Type B pancreatic cell (in vitro differentiated cells): ENCODE measurements around the gene DMXL1. TPM values are rescaled to one million over a fixed set of nuclear protein-coding genes. Genes with fewer than 3 reads are reported as not detected.

ENCODE experiments used
- DNase-seq: peaks from one replicate; pipeline ENCODE4 v3.0.0; 2021; ENCODE audit warnings: mixed read lengths; ENCODE audit not compliant: unreplicated experiment; ENCODE audit errors: extremely low spot score
- H3K27ac Mint-ChIP-seq: 2 replicates; pipeline ENCODE4 v1.8.0; 2021; ENCODE audit warnings: mild to moderate bottlenecking, mixed read lengths
- H3K27me3 Mint-ChIP-seq: 2 replicates; pipeline ENCODE4 v1.8.0; 2021; ENCODE audit warnings: mixed read lengths
- H3K36me3 Mint-ChIP-seq: 2 replicates; pipeline ENCODE4 v1.8.0; 2021; ENCODE audit warnings: mixed read lengths
- H3K4me1 Mint-ChIP-seq: one replicate; pipeline ENCODE4 v1.8.0; 2021; ENCODE audit warnings: mixed read lengths; ENCODE audit not compliant: unreplicated experiment
- H3K4me3 Mint-ChIP-seq: 2 replicates; pipeline ENCODE4 v1.8.0; 2021; ENCODE audit warnings: mild to moderate bottlenecking, mixed read lengths
- H3K9me3 Mint-ChIP-seq: 2 replicates; pipeline ENCODE4 v1.8.0; 2021; ENCODE audit warnings: mixed read lengths
- total RNA-seq: library from RNA; stranded (reverse); gene quantifications from 2 replicates; pipeline ENCODE4 v1.2.1, GENCODE V29; 2021; ENCODE audit warnings: low replicate concordance
- TF ChIP-seq, protein P1 (sequence below): fragments of 200-600 bp; sonication (generic); conservative IDR thresholded peaks from 2 replicates; pipeline ENCODE4 v1.5.0; 2021; ENCODE audit warnings: antibody characterized with exemption, mild to moderate bottlenecking

DMXL1 gene
- total RNA-seq, 1 donor from 2014 or later: 31.2 TPM

GRCh38 chr5:119243888-119244287 is 173.0 kb downstream of the DMXL1 start:
- peaks cover 10% of the 10 kb centered on the region for H3K36me3 Mint-ChIP-seq
- TF ChIP-seq, protein P1, sequence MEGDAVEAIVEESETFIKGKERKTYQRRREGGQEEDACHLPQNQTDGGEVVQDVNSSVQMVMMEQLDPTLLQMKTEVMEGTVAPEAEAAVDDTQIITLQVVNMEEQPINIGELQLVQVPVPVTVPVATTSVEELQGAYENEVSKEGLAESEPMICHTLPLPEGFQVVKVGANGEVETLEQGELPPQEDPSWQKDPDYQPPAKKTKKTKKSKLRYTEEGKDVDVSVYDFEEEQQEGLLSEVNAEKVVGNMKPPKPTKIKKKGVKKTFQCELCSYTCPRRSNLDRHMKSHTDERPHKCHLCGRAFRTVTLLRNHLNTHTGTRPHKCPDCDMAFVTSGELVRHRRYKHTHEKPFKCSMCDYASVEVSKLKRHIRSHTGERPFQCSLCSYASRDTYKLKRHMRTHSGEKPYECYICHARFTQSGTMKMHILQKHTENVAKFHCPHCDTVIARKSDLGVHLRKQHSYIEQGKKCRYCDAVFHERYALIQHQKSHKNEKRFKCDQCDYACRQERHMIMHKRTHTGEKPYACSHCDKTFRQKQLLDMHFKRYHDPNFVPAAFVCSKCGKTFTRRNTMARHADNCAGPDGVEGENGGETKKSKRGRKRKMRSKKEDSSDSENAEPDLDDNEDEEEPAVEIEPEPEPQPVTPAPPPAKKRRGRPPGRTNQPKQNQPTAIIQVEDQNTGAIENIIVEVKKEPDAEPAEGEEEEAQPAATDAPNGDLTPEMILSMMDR: no peak
- H3K4me3 Mint-ChIP-seq: no peak overlapping the region
- no peaks in the 10 kb centered on the region for H3K27me3 Mint-ChIP-seq
- no peak for DNase-seq
- no peak overlapping the region for H3K27ac Mint-ChIP-seq
- no peaks in the 10 kb centered on the region for H3K4me1 Mint-ChIP-seq
- no peaks in the 10 kb centered on the region for H3K9me3 Mint-ChIP-seq

- no peak overlapping the region for H3K27ac Mint-ChIP-seq
- TF ChIP-seq, protein P1: no peak
- peaks cover 7% of the 10 kb centered on the region for H3K9me3 Mint-ChIP-seq
- no peak for DNase-seq
- no peak overlapping the region for H3K4me3 Mint-ChIP-seq
- H3K27me3 Mint-ChIP-seq: no peaks in the 10 kb centered on the region
- H3K4me1 Mint-ChIP-seq: no peaks in the 10 kb centered on the region
- peaks cover 22% of the 10 kb centered on the region for H3K36me3 Mint-ChIP-seq
These were observed 180.3 kb downstream of the DMXL1 start for GRCh38 chr5:119250946-119251901.

- H3K27ac Mint-ChIP-seq: peak overlapping the region; percentile 46
- DNase-seq: no peak
These were observed 184.9 kb downstream of the DMXL1 start for GRCh38 chr5:119255571-119256356.

GRCh38 chr5:119257613-119258012 is 186.7 kb downstream of the DMXL1 start:
- H3K4me3 Mint-ChIP-seq: no peak overlapping the region
- H3K36me3 Mint-ChIP-seq: peaks cover 13% of the 10 kb centered on the region
- no peak for DNase-seq
- H3K27me3 Mint-ChIP-seq: no peaks in the 10 kb centered on the region
- H3K27ac Mint-ChIP-seq: no peak overlapping the region
- H3K9me3 Mint-ChIP-seq: peaks cover 15% of the 10 kb centered on the region
- H3K4me1 Mint-ChIP-seq: no peaks in the 10 kb centered on the region
- TF ChIP-seq, protein P1: no peak

More at GRCh38 chr5:119255571-119256356, 184.9 kb downstream of the DMXL1 start:
- peaks cover 21% of the 10 kb centered on the region for H3K36me3 Mint-ChIP-seq
- H3K27me3 Mint-ChIP-seq: no peaks in the 10 kb centered on the region
- TF ChIP-seq, protein P1: no peak
- H3K4me3 Mint-ChIP-seq: no peak overlapping the region
- H3K9me3 Mint-ChIP-seq: peaks cover 19% of the 10 kb centered on the region
- no peaks in the 10 kb centered on the region for H3K4me1 Mint-ChIP-seq

DNA sequence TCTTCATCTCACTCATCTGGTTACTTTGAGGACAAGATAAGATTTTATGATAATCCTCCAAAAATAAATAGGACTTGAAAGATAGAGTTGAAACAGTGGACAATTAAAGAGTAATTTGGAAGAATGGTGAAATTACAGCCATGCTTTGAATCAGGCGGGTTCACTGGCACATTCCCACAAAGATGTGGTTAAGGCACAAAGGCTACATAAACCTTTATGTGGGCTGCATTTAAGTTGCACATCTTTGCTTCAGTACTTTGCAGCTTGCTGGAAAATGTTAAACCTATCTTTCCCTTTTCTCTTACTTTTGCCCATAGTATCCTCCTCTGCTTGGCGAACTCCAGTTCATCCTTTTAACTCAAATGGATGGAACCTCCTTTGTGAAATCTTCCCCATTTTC is 192.8 kb downstream of the DMXL1 start:
- Mint-ChIP-seq H3K27me3 (peaks cover 4% of the 10 kb centered on the region), H3K36me3 (no peaks in the 10 kb centered on the region), H3K9me3 (peaks cover 6% of the 10 kb centered on the region), H3K4me1 (peaks cover 6% of the 10 kb centered on the region), H3K27ac (no peak overlapping the region), H3K4me3 (no peak overlapping the region)
- TF ChIP-seq, protein P1: no peak
- DNase-seq: no peak
